Measurements from ENCODE around the gene AAK1.

The AAK1 gene

GRCh38 chr2:69461404-69461803 lies 182.1 kb downstream of the AAK1 start:
- Histone ChIP-seq H3K27me3 (ENCODE audit: insufficient read depth, low read length, poor library complexity) (no peaks in the 10 kb centered on the region), H3K79me2 (ENCODE audit: insufficient read depth, low read length) (no peaks in the 10 kb centered on the region)
- TF ChIP-seq EZH2 (IDR thresholded peaks at IDR 0.05; ENCODE audit: borderline replicate concordance, low read depth, low read length, severe bottlenecking) (no peak), CTCF (IDR thresholded peaks at IDR 0.05; ENCODE audit: borderline replicate concordance, extremely low read depth, low read length, poor library complexity, severe bottlenecking) (no peak)

GRCh38 chr2:69459936-69460335 lies 183.6 kb downstream of the AAK1 start:
- no peak for ATAC-seq (ENCODE audit: insufficient read depth, low read depth)
- DNase-seq: no peak
- Histone ChIP-seq H3K27me3 (ENCODE audit: insufficient read depth, low read length, poor library complexity) (no peaks in the 10 kb centered on the region), H3K9ac (ENCODE audit: low read depth, low read length) (no peak overlapping the region), H3K36me3 (ENCODE audit: insufficient read depth, low read length) (peaks cover 23% of the 10 kb centered on the region), H3K79me2 (ENCODE audit: insufficient read depth, low read length) (no peaks in the 10 kb centered on the region), H3K4me3 (ENCODE audit: low read depth in 1 of 2, low read length in 2 of 2) (no peak overlapping the region), H3K27ac (ENCODE audit: low read length) (no peak overlapping the region), H3K4me2 (ENCODE audit: insufficient read depth, low read length) (no peak overlapping the region), H3K9me3 (ENCODE audit: insufficient read depth, low read length, severe bottlenecking) (no peaks in the 10 kb centered on the region), H2AFZ (ENCODE audit: low read depth, low read length) (no peak overlapping the region), H3K4me1 (ENCODE audit: insufficient read depth, low read length) (no peaks in the 10 kb centered on the region), H4K20me1 (ENCODE audit: insufficient read depth, low read length) (no peaks in the 10 kb centered on the region)
- TF ChIP-seq EZH2 (IDR thresholded peaks at IDR 0.05; ENCODE audit: borderline replicate concordance, low read depth, low read length, severe bottlenecking): no peak
- no peak for TF ChIP-seq CTCF (IDR thresholded peaks at IDR 0.05; ENCODE audit: borderline replicate concordance, extremely low read depth, low read length, poor library complexity, severe bottlenecking)

More at GRCh38 chr2:69461404-69461803, 182.1 kb downstream of the AAK1 start:
- Histone ChIP-seq H3K4me1 (ENCODE audit: insufficient read depth, low read length) (no peaks in the 10 kb centered on the region), H3K9ac (ENCODE audit: low read depth, low read length) (no peak overlapping the region), H2AFZ (ENCODE audit: low read depth, low read length) (no peak overlapping the region), H3K36me3 (ENCODE audit: insufficient read depth, low read length) (peaks cover 38% of the 10 kb centered on the region), H3K27ac (ENCODE audit: low read length) (no peak overlapping the region), H3K4me3 (ENCODE audit: low read depth in 1 of 2, low read length in 2 of 2) (no peak overlapping the region), H3K4me2 (ENCODE audit: insufficient read depth, low read length) (no peak overlapping the region), H3K9me3 (ENCODE audit: insufficient read depth, low read length, severe bottlenecking) (no peaks in the 10 kb centered on the region), H4K20me1 (ENCODE audit: insufficient read depth, low read length) (0 out of 2 replicates have a peak, but pooled peaks cover 9% of the 10 kb centered on the region)
- DNase-seq (no peak), ATAC-seq (ENCODE audit: insufficient read depth, low read depth) (no peak)

- Histone ChIP-seq H3K27me3 (ENCODE audit: insufficient read depth, low read length, poor library complexity) (no peaks in the 10 kb centered on the region), H3K79me2 (ENCODE audit: insufficient read depth, low read length) (no peaks in the 10 kb centered on the region), H3K9ac (ENCODE audit: low read depth, low read length) (no peak overlapping the region), H3K4me3 (ENCODE audit: low read depth in 1 of 2, low read length in 2 of 2) (no peak overlapping the region), H3K4me2 (ENCODE audit: insufficient read depth, low read length) (no peak overlapping the region), H2AFZ (ENCODE audit: low read depth, low read length) (no peak overlapping the region), H4K20me1 (ENCODE audit: insufficient read depth, low read length) (no peaks in the 10 kb centered on the region), H3K36me3 (ENCODE audit: insufficient read depth, low read length) (peaks cover 8% of the 10 kb centered on the region; the same call in 1 of the 2 replicates), H3K27ac (ENCODE audit: low read length) (no peak overlapping the region), H3K9me3 (ENCODE audit: insufficient read depth, low read length, severe bottlenecking) (no peaks in the 10 kb centered on the region), H3K4me1 (ENCODE audit: insufficient read depth, low read length) (no peaks in the 10 kb centered on the region)
- no peak for DNase-seq
- ATAC-seq (ENCODE audit: insufficient read depth, low read depth): 0 out of 3 replicates have a peak, but pooled peaks have one; percentile 28
- no peak for TF ChIP-seq CTCF (IDR thresholded peaks at IDR 0.05; ENCODE audit: borderline replicate concordance, extremely low read depth, low read length, poor library complexity, severe bottlenecking)
- no peak for TF ChIP-seq EZH2 (IDR thresholded peaks at IDR 0.05; ENCODE audit: borderline replicate concordance, low read depth, low read length, severe bottlenecking)
These were observed 186.5 kb downstream of the AAK1 start for GRCh38 chr2:69456950-69457445.
